HepG2 (cell line): ENCODE measurements around the gene NOTCH4. TPM values are rescaled to one million over a fixed set of nuclear protein-coding genes. Genes with fewer than 3 reads are reported as not detected.
A peak's percentile ranks its signal among the peaks of the same experiment; 100 is the strongest.

Experiments
- HDAC1 ChIP-seq: sonication (generic); formaldehyde crosslinking; IDR thresholded peaks from 2 replicates; pipeline ENCODE4 v1.5.1; 2020; ENCODE audit warnings: mild to moderate bottlenecking, missing genetic modification reagents
- HOXD1 ChIP-seq: sonication (generic); formaldehyde crosslinking; IDR thresholded peaks from 2 replicates; pipeline ENCODE4 v1.5.0; 2020; ENCODE audit warnings: missing genetic modification reagents
- KDM2A ChIP-seq: sonication (generic); formaldehyde crosslinking; IDR thresholded peaks from 2 replicates; pipeline ENCODE4 v1.4.0; 2020; ENCODE audit warnings: low read depth, missing genetic modification reagents, borderline replicate concordance
- MAFF ChIP-seq: IDR thresholded peaks from 2 replicates; pipeline ENCODE4 v1.6.1; 2011; ENCODE audit warnings: low read depth, low read length, improper control_type of control experiment
- MAX ChIP-seq: IDR thresholded peaks from 2 replicates; pipeline ENCODE4 v1.6.1; 2012; ENCODE audit warnings: inconsistent platforms
- MED13 ChIP-seq: sonication (generic); formaldehyde crosslinking; IDR thresholded peaks from 2 replicates; pipeline ENCODE4 v1.5.0; 2020; ENCODE audit warnings: missing genetic modification reagents
- MYC ChIP-seq: sonication (generic); formaldehyde crosslinking; IDR thresholded peaks from 2 replicates; pipeline ENCODE4 v1.9.0; 2021; ENCODE audit warnings: missing genetic modification reagents, borderline replicate concordance
- NCOA1 ChIP-seq: sonication (generic); formaldehyde crosslinking; IDR thresholded peaks from 2 replicates; pipeline ENCODE4 v1.9.0; 2021; ENCODE audit warnings: missing genetic modification reagents
- ONECUT2 ChIP-seq: sonication (generic); formaldehyde crosslinking; IDR thresholded peaks from 2 replicates; pipeline ENCODE4 v1.4.0; 2020; ENCODE audit warnings: missing genetic modification reagents
- PHF21A ChIP-seq: sonication (generic); formaldehyde crosslinking; IDR thresholded peaks from 2 replicates; pipeline ENCODE4 v1.5.0; 2020; ENCODE audit warnings: mild to moderate bottlenecking, missing genetic modification reagents
- SMC3 ChIP-seq: IDR thresholded peaks from 2 replicates; pipeline ENCODE4 v1.6.1; 2011; ENCODE audit warnings: low read length, improper control_type of control experiment
- SNRNP70 ChIP-seq: fragments of 200-400 bp; formaldehyde crosslinking; IDR thresholded peaks from 2 replicates; pipeline ENCODE4 v1.6.1; 2017; ENCODE audit warnings: mild to moderate bottlenecking, low read depth, low read length, moderate library complexity
- XRCC5 ChIP-seq: fragments of 200-400 bp; formaldehyde crosslinking; optimal IDR thresholded peaks from 2 replicates; pipeline ENCODE3; 2017; ENCODE audit warnings: mild to moderate bottlenecking, low read length
- YY1 ChIP-seq: IDR thresholded peaks from 2 replicates; pipeline ENCODE4 v1.6.1; 2011; ENCODE audit warnings: low read length, low read depth, moderate library complexity, mild to moderate bottlenecking; ENCODE audit not compliant: insufficient read depth, insufficient replicate concordance
- ZNF136 ChIP-seq: sonication (generic); formaldehyde crosslinking; IDR thresholded peaks from 2 replicates; pipeline ENCODE4 v1.8.1; 2022; ENCODE audit warnings: low read depth, mild to moderate bottlenecking, moderate library complexity, missing genetic modification reagents
- ZNF230 ChIP-seq: sonication (generic); formaldehyde crosslinking; IDR thresholded peaks from 2 replicates; pipeline ENCODE4 v1.4.0; 2020; ENCODE audit warnings: mild to moderate bottlenecking, missing genetic modification reagents
- ZNF501 ChIP-seq: sonication (generic); formaldehyde crosslinking; IDR thresholded peaks from 2 replicates; pipeline ENCODE4 v1.5.1; 2020; ENCODE audit warnings: mild to moderate bottlenecking, moderate library complexity, missing genetic modification reagents
- ZNF83 ChIP-seq: sonication (generic); formaldehyde crosslinking; IDR thresholded peaks from 2 replicates; pipeline ENCODE4 v1.4.0; 2020; ENCODE audit warnings: missing genetic modification reagents, mild to moderate bottlenecking, borderline replicate concordance
- ZNF879 ChIP-seq: sonication (generic); formaldehyde crosslinking; IDR thresholded peaks from 2 replicates; pipeline ENCODE4 v1.8.1; 2023; ENCODE audit warnings: missing genetic modification reagents
- polyA plus RNA-seq, 8 experiments: library from polyadenylated mRNA; depleted of rRNA in 3 of 8; stranded (reverse) in 7 of 8; unstranded in 1 of 8; fragments of >200 nt; fragmentation: Illumina TruSeq in 4 of 8; extraction: Trizol in 4 of 8; gene quantifications; 2 replicates each; pipeline versions ENCODE4 v1.2.1 to v1.2.3, GENCODE V29; 2011 to 2016; ENCODE audit warnings: low read depth in 4 of 8, missing spikeins in 1 of 8, mixed read lengths in 1 of 8; ENCODE audit not compliant: insufficient read depth in 1 of 8
- total RNA-seq, 5 experiments: library from RNA; depleted of rRNA; stranded (reverse); fragments of >200 nt; fragmentation: Illumina TruSeq; extraction: Trizol; gene quantifications; 2 replicates each; pipeline ENCODE4 v1.2.3, GENCODE V29; 2016; ENCODE audit warnings: low read depth in 1 of 5
- TF ChIP-seq, protein P1 (sequence below): sonication (generic); formaldehyde crosslinking; IDR thresholded peaks from 2 replicates; pipeline ENCODE4 v1.8.1; 2022; ENCODE audit warnings: mild to moderate bottlenecking, missing genetic modification reagents
- TF ChIP-seq, protein P2 (sequence below), 2 experiments: sonication (generic) in 1 of 2; formaldehyde crosslinking in 1 of 2; IDR thresholded peaks; 2 replicates each; pipeline versions ENCODE4 v1.4.0 to v1.6.1; 2018 to 2020; ENCODE audit warnings: missing genetic modification reagents in 2 of 2, borderline replicate concordance in 1 of 2, low read depth in 1 of 2, mild to moderate bottlenecking in 1 of 2, missing biosample characterization in 1 of 2
- TF ChIP-seq, protein P3 (sequence below): sonication (generic); formaldehyde crosslinking; IDR thresholded peaks from 2 replicates; pipeline ENCODE4 v1.5.0; 2020; ENCODE audit warnings: mild to moderate bottlenecking, missing genetic modification reagents, moderate library complexity

NOTCH4 gene
- total and polyA plus RNA-seq, 2 of the 13 experiments (the other 11 are each of a cell fraction or from before 2014, with no cell fraction given), result 0.51 to 0.83 TPM

DNA sequence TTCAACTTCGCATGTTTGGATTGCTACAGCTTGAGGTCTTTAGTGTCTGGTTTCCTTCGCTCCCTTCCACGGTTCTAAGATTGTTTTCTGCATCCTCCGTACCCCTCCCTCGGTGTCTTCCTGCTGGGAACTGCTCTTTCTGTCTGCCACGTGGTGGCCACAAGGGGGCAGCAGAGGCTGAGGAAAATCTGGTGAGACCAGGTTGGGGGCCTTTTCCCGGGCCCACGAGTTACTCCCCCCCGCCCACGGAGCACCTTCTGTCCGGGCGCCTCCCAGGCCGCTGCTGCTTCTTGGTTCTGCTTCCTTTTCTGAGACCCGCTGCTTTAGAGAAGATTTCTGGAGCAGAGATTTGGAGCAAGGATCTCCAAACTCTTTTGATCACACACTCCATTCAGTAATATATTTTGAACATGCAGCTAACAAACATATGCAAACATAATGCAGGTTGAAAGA is 21.1 kb upstream of the NOTCH4 start (continued):
- TF ChIP-seq XRCC5, result peak; percentile 79
- peak; percentile 71; the same call in 1 of the 2 replicates for TF ChIP-seq KDM2A (CRISPR knock-in tag)
- TF ChIP-seq, protein P1, sequence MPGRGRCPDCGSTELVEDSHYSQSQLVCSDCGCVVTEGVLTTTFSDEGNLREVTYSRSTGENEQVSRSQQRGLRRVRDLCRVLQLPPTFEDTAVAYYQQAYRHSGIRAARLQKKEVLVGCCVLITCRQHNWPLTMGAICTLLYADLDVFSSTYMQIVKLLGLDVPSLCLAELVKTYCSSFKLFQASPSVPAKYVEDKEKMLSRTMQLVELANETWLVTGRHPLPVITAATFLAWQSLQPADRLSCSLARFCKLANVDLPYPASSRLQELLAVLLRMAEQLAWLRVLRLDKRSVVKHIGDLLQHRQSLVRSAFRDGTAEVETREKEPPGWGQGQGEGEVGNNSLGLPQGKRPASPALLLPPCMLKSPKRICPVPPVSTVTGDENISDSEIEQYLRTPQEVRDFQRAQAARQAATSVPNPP, result no peak
- TF ChIP-seq MAFF, result no peak
- TF ChIP-seq ONECUT2 (CRISPR knock-in tag), result no peak
- no peak for TF ChIP-seq ZNF879 (CRISPR knock-in tag)
- TF ChIP-seq MAX, result peak; percentile 29; the same call in 1 of the 2 replicates
- TF ChIP-seq SNRNP70, result no peak
- TF ChIP-seq, protein P2, sequence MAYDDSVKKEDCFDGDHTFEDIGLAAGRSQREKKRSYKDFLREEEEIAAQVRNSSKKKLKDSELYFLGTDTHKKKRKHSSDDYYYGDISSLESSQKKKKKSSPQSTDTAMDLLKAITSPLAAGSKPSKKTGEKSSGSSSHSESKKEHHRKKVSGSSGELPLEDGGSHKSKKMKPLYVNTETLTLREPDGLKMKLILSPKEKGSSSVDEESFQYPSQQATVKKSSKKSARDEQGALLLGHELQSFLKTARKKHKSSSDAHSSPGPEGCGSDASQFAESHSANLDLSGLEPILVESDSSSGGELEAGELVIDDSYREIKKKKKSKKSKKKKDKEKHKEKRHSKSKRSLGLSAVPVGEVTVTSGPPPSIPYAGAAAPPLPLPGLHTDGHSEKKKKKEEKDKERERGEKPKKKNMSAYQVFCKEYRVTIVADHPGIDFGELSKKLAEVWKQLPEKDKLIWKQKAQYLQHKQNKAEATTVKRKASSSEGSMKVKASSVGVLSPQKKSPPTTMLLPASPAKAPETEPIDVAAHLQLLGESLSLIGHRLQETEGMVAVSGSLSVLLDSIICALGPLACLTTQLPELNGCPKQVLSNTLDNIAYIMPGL (CRISPR knock-in tag; IDR thresholded peaks at IDR 0.05; ENCODE audit: borderline replicate concordance in 1 of 2, low read depth in 1 of 2), result peak; percentile 29 to 51; a peak in 2 of 4 replicates
- TF ChIP-seq MED13 (CRISPR knock-in tag), result no peak
- no peak for TF ChIP-seq ZNF136 (CRISPR knock-in tag)
- no peak for TF ChIP-seq HDAC1 (CRISPR knock-in tag)
- peak; percentile 79 for TF ChIP-seq SMC3
- TF ChIP-seq, protein P3, sequence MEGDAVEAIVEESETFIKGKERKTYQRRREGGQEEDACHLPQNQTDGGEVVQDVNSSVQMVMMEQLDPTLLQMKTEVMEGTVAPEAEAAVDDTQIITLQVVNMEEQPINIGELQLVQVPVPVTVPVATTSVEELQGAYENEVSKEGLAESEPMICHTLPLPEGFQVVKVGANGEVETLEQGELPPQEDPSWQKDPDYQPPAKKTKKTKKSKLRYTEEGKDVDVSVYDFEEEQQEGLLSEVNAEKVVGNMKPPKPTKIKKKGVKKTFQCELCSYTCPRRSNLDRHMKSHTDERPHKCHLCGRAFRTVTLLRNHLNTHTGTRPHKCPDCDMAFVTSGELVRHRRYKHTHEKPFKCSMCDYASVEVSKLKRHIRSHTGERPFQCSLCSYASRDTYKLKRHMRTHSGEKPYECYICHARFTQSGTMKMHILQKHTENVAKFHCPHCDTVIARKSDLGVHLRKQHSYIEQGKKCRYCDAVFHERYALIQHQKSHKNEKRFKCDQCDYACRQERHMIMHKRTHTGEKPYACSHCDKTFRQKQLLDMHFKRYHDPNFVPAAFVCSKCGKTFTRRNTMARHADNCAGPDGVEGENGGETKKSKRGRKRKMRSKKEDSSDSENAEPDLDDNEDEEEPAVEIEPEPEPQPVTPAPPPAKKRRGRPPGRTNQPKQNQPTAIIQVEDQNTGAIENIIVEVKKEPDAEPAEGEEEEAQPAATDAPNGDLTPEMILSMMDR (CRISPR knock-in tag), result peak; percentile 92
- no peak for TF ChIP-seq PHF21A (CRISPR knock-in tag)
- TF ChIP-seq ZNF230, result no peak
- TF ChIP-seq ZNF501, result no peak
- TF ChIP-seq YY1, result peak; percentile 14
- TF ChIP-seq HOXD1 (CRISPR knock-in tag), result no peak
- no peak for TF ChIP-seq NCOA1 (CRISPR knock-in tag)
- TF ChIP-seq MYC (CRISPR knock-in tag), result peak; percentile 41; the same call in 1 of the 2 replicates
- TF ChIP-seq ZNF83 (CRISPR knock-in tag), result 0 out of 2 replicates have a peak, but pooled peaks have one; percentile 34
